ENCODE data around the gene RASA4B.

GRCh38 chr7:102450242-102450641 lies 67.3 kb downstream of the RASA4B start:
- TF ChIP-seq CTCF (IDR thresholded peaks at IDR 0.05): peak in 1 of 4 experiments; percentile 19
- no peak for TF ChIP-seq POLR2AphosphoS5 (IDR thresholded peaks at IDR 0.05)
- TF ChIP-seq POLR2A (IDR thresholded peaks at IDR 0.05): no peak
